Progenitor cell of endocrine pancreas (in vitro differentiated cells): Measurements from ENCODE around the gene PCGF3. TPM values are rescaled to one million over a fixed set of nuclear protein-coding genes. Genes with fewer than 3 reads are reported as not detected.
"Not testable (repeated sequence)": the region's sequence is repeated elsewhere in the genome, so short reads cannot be mapped to it uniquely, and the experiment has no call there.

Source experiments
- DNase-seq: peaks from one replicate; pipeline ENCODE4 v3.0.0; 2021; ENCODE audit warnings: low spot score; ENCODE audit not compliant: unreplicated experiment
- H3K27ac Mint-ChIP-seq: 2 replicates; pipeline ENCODE4 v1.8.0; 2021; ENCODE audit warnings: mild to moderate bottlenecking, moderate library complexity, mixed read lengths
- H3K27me3 Mint-ChIP-seq: 2 replicates; pipeline ENCODE4 v1.8.0; 2021; ENCODE audit warnings: mixed read lengths
- H3K36me3 Mint-ChIP-seq: 2 replicates; pipeline ENCODE4 v1.8.0; 2022; ENCODE audit warnings: mixed read lengths; ENCODE audit not compliant: insufficient read depth
- H3K4me1 Mint-ChIP-seq: 2 replicates; pipeline ENCODE4 v1.8.0; 2021; ENCODE audit warnings: low read depth, mixed read lengths
- H3K4me3 Mint-ChIP-seq: 2 replicates; pipeline ENCODE4 v1.8.0; 2021; ENCODE audit warnings: low read depth, mild to moderate bottlenecking, moderate library complexity, mixed read lengths
- H3K9me3 Mint-ChIP-seq: 2 replicates; pipeline ENCODE4 v1.8.0; 2021; ENCODE audit warnings: low read depth, mixed read lengths
- CTCF ChIP-seq: fragments of 200-600 bp; sonication (generic); IDR thresholded peaks from one replicate; pipeline ENCODE4 v1.5.0; 2021; ENCODE audit warnings: antibody characterized with exemption, mild to moderate bottlenecking; ENCODE audit not compliant: unreplicated experiment
- total RNA-seq: library from RNA; stranded (reverse); gene quantifications from 2 replicates; pipeline ENCODE4 v1.2.1, GENCODE V29; 2021

PCGF3 gene
- total RNA-seq, 1 donor from 2014 or later: 79.8 TPM

GRCh38 chr4:666436-666810 lies 39.2 kb upstream of the PCGF3 start:
- H3K27ac Mint-ChIP-seq: no peak overlapping the region
- H3K36me3 Mint-ChIP-seq: peaks cover 3% of the 10 kb centered on the region
- no peaks in the 10 kb centered on the region for H3K4me1 Mint-ChIP-seq
- no peak for TF ChIP-seq CTCF
- no peak overlapping the region for H3K4me3 Mint-ChIP-seq
- H3K9me3 Mint-ChIP-seq: no peaks in the 10 kb centered on the region
- no peaks in the 10 kb centered on the region for H3K27me3 Mint-ChIP-seq
- DNase-seq: no peak

GRCh38 chr4:666822-667544 lies 38.6 kb upstream of the PCGF3 start:
- H3K4me1 Mint-ChIP-seq: no peaks in the 10 kb centered on the region

GRCh38 chr4:667545-667925 lies 38.1 kb upstream of the PCGF3 start:
- TF ChIP-seq CTCF: no peak
- no peak for DNase-seq
- no peaks in the 10 kb centered on the region for H3K9me3 Mint-ChIP-seq
- no peaks in the 10 kb centered on the region for H3K27me3 Mint-ChIP-seq
- H3K36me3 Mint-ChIP-seq: peaks cover 5% of the 10 kb centered on the region
- no peaks in the 10 kb centered on the region for H3K4me1 Mint-ChIP-seq
- no peak overlapping the region for H3K4me3 Mint-ChIP-seq
- H3K27ac Mint-ChIP-seq: no peak overlapping the region

More at GRCh38 chr4:666822-667544, 38.6 kb upstream of the PCGF3 start:
- Mint-ChIP-seq H3K27ac (no peak overlapping the region), H3K4me3 (no peak overlapping the region), H3K36me3 (peaks cover 3% of the 10 kb centered on the region), H3K9me3 (no peaks in the 10 kb centered on the region), H3K27me3 (no peaks in the 10 kb centered on the region)
- no peak for DNase-seq
- no peak for TF ChIP-seq CTCF

GRCh38 chr4:668219-668618 lies 37.4 kb upstream of the PCGF3 start:
- H3K27me3 Mint-ChIP-seq, H3K4me1 Mint-ChIP-seq, H3K9me3 Mint-ChIP-seq, H3K4me3 Mint-ChIP-seq, H3K27ac Mint-ChIP-seq, DNase-seq, H3K36me3 Mint-ChIP-seq: not testable (repeated sequence)

GRCh38 chr4:669806-670559 lies 35.6 kb upstream of the PCGF3 start:
- not testable (repeated sequence) for H3K36me3 Mint-ChIP-seq, H3K27me3 Mint-ChIP-seq, H3K4me3 Mint-ChIP-seq, H3K27ac Mint-ChIP-seq, DNase-seq, H3K9me3 Mint-ChIP-seq, H3K4me1 Mint-ChIP-seq

- no peak overlapping the region for H3K4me3 Mint-ChIP-seq
- DNase-seq: no peak
- H3K27ac Mint-ChIP-seq: no peak overlapping the region
- peaks cover 6% of the 10 kb centered on the region for H3K4me1 Mint-ChIP-seq
- no peaks in the 10 kb centered on the region for H3K27me3 Mint-ChIP-seq
- no peaks in the 10 kb centered on the region for H3K9me3 Mint-ChIP-seq
- no peak for TF ChIP-seq CTCF
- peaks cover 8% of the 10 kb centered on the region for H3K36me3 Mint-ChIP-seq
Measured at GRCh38 chr4:671769-672168, 33.9 kb upstream of the PCGF3 start.
